ENCODE results near the gene HDAC8. TPM values are rescaled to one million over a fixed set of nuclear protein-coding genes. Genes with fewer than 3 reads are reported as not detected.
"Not testable (repeated sequence)": the region's sequence is repeated elsewhere in the genome, so short reads cannot be mapped to it uniquely, and the experiment has no call there.

HDAC8 gene
- total RNA-seq, 1 donor from 2014 or later, result 30.1 TPM

GRCh38 chrX:72492499-72492898 lies 80.1 kb downstream of the HDAC8 start:
- no peaks in the 10 kb centered on the region for H3K27me3 Mint-ChIP-seq (ENCODE audit: unreplicated experiment)
- H3K4me1 Mint-ChIP-seq (ENCODE audit: unreplicated experiment), result no peaks in the 10 kb centered on the region
- peaks cover 15% of the 10 kb centered on the region for H3K36me3 Mint-ChIP-seq (ENCODE audit: unreplicated experiment)
- H3K27ac Mint-ChIP-seq (ENCODE audit: unreplicated experiment), result no peak overlapping the region
- no peak for TF ChIP-seq CTCF (IDR thresholded peaks at IDR 0.05)
- H3K4me3 Mint-ChIP-seq (ENCODE audit: unreplicated experiment), result no peak overlapping the region
- DNase-seq (ENCODE audit: extremely low spot score, unreplicated experiment), result no peak
- H3K9me3 Mint-ChIP-seq (ENCODE audit: unreplicated experiment), result peaks cover 6% of the 10 kb centered on the region

- H3K4me3 Mint-ChIP-seq (ENCODE audit: unreplicated experiment); H3K9me3 Mint-ChIP-seq (ENCODE audit: unreplicated experiment); H3K4me1 Mint-ChIP-seq (ENCODE audit: unreplicated experiment); H3K27me3 Mint-ChIP-seq (ENCODE audit: unreplicated experiment); DNase-seq (ENCODE audit: extremely low spot score, unreplicated experiment); H3K27ac Mint-ChIP-seq (ENCODE audit: unreplicated experiment): not testable (repeated sequence)
- H3K36me3 Mint-ChIP-seq (ENCODE audit: unreplicated experiment), result peaks cover 19% of the 10 kb centered on the region
These were observed 82.4 kb downstream of the HDAC8 start for GRCh38 chrX:72490221-72490620.

- Mint-ChIP-seq H3K9me3 (ENCODE audit: unreplicated experiment) (peaks cover 4% of the 10 kb centered on the region), H3K4me3 (ENCODE audit: unreplicated experiment) (no peak overlapping the region)
- no peak for TF ChIP-seq CTCF (IDR thresholded peaks at IDR 0.05)
These were observed 85.0 kb downstream of the HDAC8 start for GRCh38 chrX:72487661-72488060.

GRCh38 chrX:72479324-72480274 lies 93.0 kb downstream of the HDAC8 start:
- Mint-ChIP-seq H3K36me3 (ENCODE audit: unreplicated experiment) (no peaks in the 10 kb centered on the region), H3K4me1 (ENCODE audit: unreplicated experiment) (peaks cover 2% of the 10 kb centered on the region), H3K27ac (ENCODE audit: unreplicated experiment) (no peak overlapping the region), H3K9me3 (ENCODE audit: unreplicated experiment) (peaks cover 5% of the 10 kb centered on the region), H3K27me3 (ENCODE audit: unreplicated experiment) (no peaks in the 10 kb centered on the region), H3K4me3 (ENCODE audit: unreplicated experiment) (no peak overlapping the region)
- no peak for DNase-seq (ENCODE audit: extremely low spot score, unreplicated experiment)
- TF ChIP-seq CTCF (IDR thresholded peaks at IDR 0.05), result no peak

More at GRCh38 chrX:72487661-72488060, 85.0 kb downstream of the HDAC8 start:
- Mint-ChIP-seq H3K27ac (ENCODE audit: unreplicated experiment) (no peak overlapping the region), H3K27me3 (ENCODE audit: unreplicated experiment) (no peaks in the 10 kb centered on the region), H3K36me3 (ENCODE audit: unreplicated experiment) (peaks cover 8% of the 10 kb centered on the region), H3K4me1 (ENCODE audit: unreplicated experiment) (no peaks in the 10 kb centered on the region)
- no peak for DNase-seq (ENCODE audit: extremely low spot score, unreplicated experiment)

- H3K4me3 Mint-ChIP-seq (ENCODE audit: unreplicated experiment), result no peak overlapping the region
- no peaks in the 10 kb centered on the region for H3K36me3 Mint-ChIP-seq (ENCODE audit: unreplicated experiment)
- H3K9me3 Mint-ChIP-seq (ENCODE audit: unreplicated experiment), result peaks cover 7% of the 10 kb centered on the region
- DNase-seq (ENCODE audit: extremely low spot score, unreplicated experiment), result no peak
- H3K27ac Mint-ChIP-seq (ENCODE audit: unreplicated experiment), result no peak overlapping the region
- no peak for TF ChIP-seq CTCF (IDR thresholded peaks at IDR 0.05)
- H3K27me3 Mint-ChIP-seq (ENCODE audit: unreplicated experiment), result no peaks in the 10 kb centered on the region
- peaks cover 2% of the 10 kb centered on the region for H3K4me1 Mint-ChIP-seq (ENCODE audit: unreplicated experiment)
These were observed 93.8 kb downstream of the HDAC8 start for GRCh38 chrX:72478853-72479252.

All from osteocyte (in vitro differentiated cells).